Measurements from ENCODE around the gene LOXHD1. TPM values are rescaled to one million over a fixed set of nuclear protein-coding genes. Genes with fewer than 3 reads are reported as not detected.
A peak's percentile ranks its signal among the peaks of the same experiment; 100 is the strongest.

The LOXHD1 gene
- total RNA-seq, 1 experiment from 2014 or later: not detected

DNA sequence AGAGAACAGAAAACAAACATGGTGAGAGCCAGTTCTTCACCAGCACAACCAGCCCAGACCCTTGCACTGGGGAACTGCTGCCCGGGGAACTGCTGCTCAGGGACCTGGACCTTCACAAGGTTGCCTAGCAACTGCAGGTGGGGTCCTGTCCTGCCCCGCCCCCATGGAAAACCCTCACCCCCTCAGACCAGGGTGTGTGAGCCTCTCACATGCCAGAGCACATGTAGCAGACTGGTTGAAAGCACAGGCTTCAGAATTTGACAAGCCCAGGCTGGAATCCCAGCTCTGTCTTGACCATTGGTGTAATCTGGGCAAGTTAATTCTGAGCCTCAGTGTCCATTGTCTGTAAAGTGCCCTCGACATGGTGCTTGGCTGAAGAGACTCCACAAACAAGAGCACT lies 118.6 kb downstream of the LOXHD1 start:
- no peaks in the 10 kb centered on the region for H3K9me2 ChIP-seq (ENCODE audit: insufficient read depth)
- intact Hi-C loops (cut with micrococcal nuclease; ENCODE audit: unreplicated experiment): no loop called here
- H3K79me2 ChIP-seq (ENCODE audit: low read depth): no peaks in the 10 kb centered on the region
- DNase-seq: no peak
- no peaks in the 10 kb centered on the region for H4K20me1 ChIP-seq (ENCODE audit: insufficient read depth)
- ChIA-PET CTCF (no interaction called here), POLR2A (ENCODE audit: unreplicated experiment) (no interaction called here)
- no peak overlapping the region for H3K27ac ChIP-seq
- no peak overlapping the region for H2AFZ ChIP-seq
- H3F3A ChIP-seq (ENCODE audit: insufficient read depth, low read depth): no peaks in the 10 kb centered on the region
- BruUV-seq (replicated peaks): no TSS peak
- no peaks in the 10 kb centered on the region for H3K4me1 ChIP-seq (replicated peaks; ENCODE audit: insufficient read depth)
- H3K4me2 ChIP-seq: no peak overlapping the region
- H3K36me3 ChIP-seq (ENCODE audit: low read depth): no peaks in the 10 kb centered on the region
- no peak overlapping the region for H3K4me3 ChIP-seq
- H3K27me3 ChIP-seq (ENCODE audit: insufficient read depth, low read depth): peaks cover 26% of the 10 kb centered on the region
- H3K9me3 ChIP-seq (ENCODE audit: insufficient read depth, low read depth): no peaks in the 10 kb centered on the region
- TF ChIP-seq EZH2 (IDR thresholded peaks at IDR 0.05; ENCODE audit: low read depth) (no peak), CTCF (conservative IDR thresholded peaks at IDR 0.05) (no peak)

DNA sequence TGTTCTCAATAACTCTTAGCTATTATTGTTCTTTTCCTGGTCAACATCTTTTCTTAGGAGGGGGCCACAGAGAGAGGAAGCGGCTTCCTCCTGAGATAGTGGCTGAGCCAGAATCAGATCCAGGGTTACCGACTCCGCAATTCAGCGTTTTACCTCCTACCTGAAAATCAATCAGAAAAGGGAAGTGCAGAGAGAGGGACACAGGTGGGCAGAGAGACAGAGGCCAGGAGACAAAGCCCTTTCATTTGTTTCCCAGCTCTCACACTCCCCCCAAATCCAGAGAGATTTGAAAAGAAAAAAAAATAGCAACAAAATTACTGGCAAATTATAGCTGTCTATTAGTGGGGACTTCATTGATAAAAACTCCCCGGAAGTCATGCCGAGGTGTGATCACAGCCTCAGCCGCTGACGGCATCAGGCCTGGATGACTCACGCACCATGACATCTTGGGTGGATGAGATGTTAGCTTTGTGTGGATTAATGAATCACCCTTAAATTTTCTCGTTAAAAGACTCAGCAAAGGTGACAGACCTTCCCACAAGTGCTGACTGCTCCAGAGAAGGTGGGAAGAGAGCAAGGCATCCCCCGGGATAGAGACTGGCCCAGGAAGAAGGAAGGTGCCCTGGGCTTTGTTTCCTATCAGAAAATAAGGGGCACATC lies 120.7 kb downstream of the LOXHD1 start:
- Histone ChIP-seq H3K4me3 (no peak overlapping the region), H3K4me2 (no peak overlapping the region), H3K27ac (no peak overlapping the region), H3K27me3 (ENCODE audit: insufficient read depth, low read depth) (peaks cover 47% of the 10 kb centered on the region), H4K20me1 (ENCODE audit: insufficient read depth) (no peaks in the 10 kb centered on the region), H3K4me1 (replicated peaks; ENCODE audit: insufficient read depth) (no peaks in the 10 kb centered on the region), H2AFZ (no peak overlapping the region), H3F3A (ENCODE audit: insufficient read depth, low read depth) (no peaks in the 10 kb centered on the region), H3K79me2 (ENCODE audit: low read depth) (no peaks in the 10 kb centered on the region), H3K36me3 (ENCODE audit: low read depth) (no peaks in the 10 kb centered on the region), H3K9me3 (ENCODE audit: insufficient read depth, low read depth) (no peaks in the 10 kb centered on the region), H3K9me2 (ENCODE audit: insufficient read depth) (no peaks in the 10 kb centered on the region)
- DNase-seq: peak; percentile 7 to 53
- intact Hi-C loops (cut with micrococcal nuclease; ENCODE audit: unreplicated experiment): no loop called here
- TF ChIP-seq CTCF (conservative IDR thresholded peaks at IDR 0.05) (no peak), EZH2 (IDR thresholded peaks at IDR 0.05; ENCODE audit: low read depth) (no peak)
- BruUV-seq (replicated peaks): no TSS peak
- ChIA-PET POLR2A (ENCODE audit: unreplicated experiment) (no interaction called here), CTCF (no interaction called here)

DNA sequence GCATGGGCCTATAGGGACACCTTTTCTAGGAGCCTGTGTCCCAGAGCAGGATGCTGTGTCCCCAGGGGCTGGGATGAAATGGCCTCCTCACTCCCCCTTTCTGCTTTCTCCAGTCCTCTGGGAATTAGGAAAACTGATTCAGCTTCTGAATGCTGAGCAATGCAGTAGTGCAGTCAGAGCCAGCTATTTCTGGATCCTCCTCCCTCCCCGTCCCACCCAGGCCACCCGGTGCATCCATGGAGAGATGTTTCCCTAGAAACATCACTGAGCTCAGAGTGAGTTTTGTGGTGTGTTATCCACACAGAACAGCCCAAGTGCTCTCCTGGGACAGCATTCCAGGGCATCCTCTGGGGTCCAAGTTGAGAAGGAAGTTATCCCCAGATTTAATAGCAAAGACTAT lies 125.5 kb downstream of the LOXHD1 start:
- Histone ChIP-seq H3K27ac (no peak overlapping the region), H3K9me2 (ENCODE audit: insufficient read depth) (no peaks in the 10 kb centered on the region), H3K4me1 (replicated peaks; ENCODE audit: insufficient read depth) (no peaks in the 10 kb centered on the region), H3F3A (ENCODE audit: insufficient read depth, low read depth) (no peaks in the 10 kb centered on the region), H3K27me3 (ENCODE audit: insufficient read depth, low read depth) (peaks cover 74% of the 10 kb centered on the region), H2AFZ (no peak overlapping the region), H3K36me3 (ENCODE audit: low read depth) (no peaks in the 10 kb centered on the region), H3K79me2 (ENCODE audit: low read depth) (no peaks in the 10 kb centered on the region), H4K20me1 (ENCODE audit: insufficient read depth) (no peaks in the 10 kb centered on the region), H3K4me3 (no peak overlapping the region), H3K4me2 (no peak overlapping the region), H3K9me3 (ENCODE audit: insufficient read depth, low read depth) (no peaks in the 10 kb centered on the region)
- ChIA-PET CTCF (no interaction called here), POLR2A (ENCODE audit: unreplicated experiment) (no interaction called here)
- no peak for DNase-seq
- TF ChIP-seq CTCF (conservative IDR thresholded peaks at IDR 0.05): no peak
- BruUV-seq (replicated peaks): no TSS peak
- intact Hi-C loops (cut with micrococcal nuclease; ENCODE audit: unreplicated experiment): no loop called here
